ENCODE measurements around the gene DIP2B.

- TF ChIP-seq, protein P1, sequence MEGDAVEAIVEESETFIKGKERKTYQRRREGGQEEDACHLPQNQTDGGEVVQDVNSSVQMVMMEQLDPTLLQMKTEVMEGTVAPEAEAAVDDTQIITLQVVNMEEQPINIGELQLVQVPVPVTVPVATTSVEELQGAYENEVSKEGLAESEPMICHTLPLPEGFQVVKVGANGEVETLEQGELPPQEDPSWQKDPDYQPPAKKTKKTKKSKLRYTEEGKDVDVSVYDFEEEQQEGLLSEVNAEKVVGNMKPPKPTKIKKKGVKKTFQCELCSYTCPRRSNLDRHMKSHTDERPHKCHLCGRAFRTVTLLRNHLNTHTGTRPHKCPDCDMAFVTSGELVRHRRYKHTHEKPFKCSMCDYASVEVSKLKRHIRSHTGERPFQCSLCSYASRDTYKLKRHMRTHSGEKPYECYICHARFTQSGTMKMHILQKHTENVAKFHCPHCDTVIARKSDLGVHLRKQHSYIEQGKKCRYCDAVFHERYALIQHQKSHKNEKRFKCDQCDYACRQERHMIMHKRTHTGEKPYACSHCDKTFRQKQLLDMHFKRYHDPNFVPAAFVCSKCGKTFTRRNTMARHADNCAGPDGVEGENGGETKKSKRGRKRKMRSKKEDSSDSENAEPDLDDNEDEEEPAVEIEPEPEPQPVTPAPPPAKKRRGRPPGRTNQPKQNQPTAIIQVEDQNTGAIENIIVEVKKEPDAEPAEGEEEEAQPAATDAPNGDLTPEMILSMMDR (IDR thresholded peaks at IDR 0.05), result no peak
- TF ChIP-seq EZH2 (IDR thresholded peaks at IDR 0.05) (no peak), EZH2phosphoT487 (IDR thresholded peaks at IDR 0.05) (no peak)
Observed at GRCh38 chr12:50507930-50508329, 3.1 kb downstream of the DIP2B start.

All from neural progenitor cell (in vitro differentiated cells).